Activated B cell treated with CpG ODN at 0.5 μM for 24 hours (primary cell): ENCODE results near the gene CHIA. TPM values are rescaled to one million over a fixed set of nuclear protein-coding genes. Genes with fewer than 3 reads are reported as not detected.

ENCODE experiments used
- ATAC-seq: fragments of 200-7000 bp; cut with Tn5 transposase; one replicate; pipeline ENCODE4 v1.10.0; 2021; ENCODE audit warnings: low read depth, mild to moderate bottlenecking, moderate library complexity
- CTCF ChIA-PET: fragments of 350-600 bp; sonication (Branson Sonifier 250); formaldehyde crosslinking; loops from one replicate; lab custom pipeline; 2021; ENCODE audit warnings: antibody characterized with exemption; lab: Charles Lee
- POLR2A ChIA-PET: fragments of 350-600 bp; sonication (Branson Sonifier 250); formaldehyde crosslinking; loops from one replicate; lab custom pipeline; 2021; ENCODE audit warnings: antibody characterized with exemption; lab: Charles Lee
- DNase-seq: peaks from one replicate; pipeline ENCODE4 v3.0.0; 2022
- H3K27ac Mint-ChIP-seq: one replicate; pipeline ENCODE4 v1.8.0; 2020; ENCODE audit warnings: mixed read lengths
- H3K27me3 Mint-ChIP-seq: one replicate; pipeline ENCODE4 v1.8.0; 2021; ENCODE audit warnings: mixed read lengths
- H3K36me3 Mint-ChIP-seq: one replicate; pipeline ENCODE4 v1.8.0; 2021; ENCODE audit warnings: low read depth, mixed read lengths
- H3K4me1 Mint-ChIP-seq: one replicate; pipeline ENCODE4 v1.8.0; 2021; ENCODE audit warnings: mixed read lengths
- H3K4me3 Mint-ChIP-seq: one replicate; pipeline ENCODE4 v1.8.0; 2020; ENCODE audit warnings: mild to moderate bottlenecking, mixed read lengths
- H3K9me3 Mint-ChIP-seq: one replicate; pipeline ENCODE4 v1.8.0; 2020; ENCODE audit warnings: mixed read lengths
- CTCF ChIP-seq: fragments of 200-600 bp; IDR thresholded peaks from one replicate; pipeline ENCODE4 v1.8.0; 2022; ENCODE audit warnings: antibody characterized with exemption, mild to moderate bottlenecking
- intact Hi-C: fragments of 100-400 bp; cut with micrococcal nuclease; formaldehyde crosslinking; loops from one replicate; pipeline ENCODE4 v1.15.1; 2024
- total RNA-seq: library from RNA; stranded (reverse); gene quantifications from 2 replicates; pipeline ENCODE4 v1.2.3, GENCODE V29; 2022

CHIA gene
- total RNA-seq, 1 donor from 2014 or later = not detected

GRCh38 chr1:111369177-111369576 is 78.5 kb downstream of the CHIA start:
- ChIA-PET CTCF (no interaction called here), POLR2A (no interaction called here)
- DNase-seq = no peak
- no peak overlapping the region for H3K27ac Mint-ChIP-seq
- TF ChIP-seq CTCF = no peak
- H3K4me1 Mint-ChIP-seq = no peaks in the 10 kb centered on the region
- no peak for ATAC-seq
- H3K4me3 Mint-ChIP-seq = no peak overlapping the region
- H3K27me3 Mint-ChIP-seq = peaks cover 30% of the 10 kb centered on the region
- H3K9me3 Mint-ChIP-seq = no peaks in the 10 kb centered on the region
- H3K36me3 Mint-ChIP-seq = no peaks in the 10 kb centered on the region
- intact Hi-C loops = no loop called here

GRCh38 chr1:111369645-111370044 is 79.0 kb downstream of the CHIA start:
- no peaks in the 10 kb centered on the region for H3K4me1 Mint-ChIP-seq

More at GRCh38 chr1:111369645-111370044, 79.0 kb downstream of the CHIA start:
- ATAC-seq (no peak), DNase-seq (no peak)
- POLR2A ChIA-PET = no interaction called here
- H3K27ac Mint-ChIP-seq = no peak overlapping the region
- no peaks in the 10 kb centered on the region for H3K9me3 Mint-ChIP-seq
- H3K36me3 Mint-ChIP-seq = no peaks in the 10 kb centered on the region
- CTCF ChIA-PET = no interaction called here
- TF ChIP-seq CTCF = no peak
- H3K27me3 Mint-ChIP-seq = peaks cover 34% of the 10 kb centered on the region
- intact Hi-C loops = no loop called here
- no peak overlapping the region for H3K4me3 Mint-ChIP-seq

Other genes starting within 250 kb of the CHIA start
- 61.8 and 77.6 TPM in 2 replicates for gene DRAM2, start 150.8 kb upstream of the CHIA start, total RNA-seq
- gene CEPT1, start 150.6 kb upstream of the CHIA start, total RNA-seq = 74.4 and 87.0 TPM in 2 replicates
- gene DENND2D, start 90.2 kb upstream of the CHIA start, total RNA-seq = 48.9 and 58.6 TPM in 2 replicates
- 19.6 and 23.6 TPM in 2 replicates for gene CHI3L2, start 63.1 kb upstream of the CHIA start, total RNA-seq
- gene OVGP1, start 136.9 kb downstream of the CHIA start, total RNA-seq = 1.3 and 3.5 TPM in 2 replicates
- gene WDR77, start 158.4 kb downstream of the CHIA start, total RNA-seq = 55.8 and 63.3 TPM in 2 replicates
- gene ATP5PB, start 158.6 kb downstream of the CHIA start, total RNA-seq = 220 and 229 TPM in 2 replicates
- 29.4 and 33.2 TPM in 2 replicates for gene C1orf162, start 183.1 kb downstream of the CHIA start, total RNA-seq
- not detected in 2 replicates for gene ADORA3, start 212.8 kb downstream of the CHIA start, total RNA-seq
- gene TMIGD3, start 212.8 kb downstream of the CHIA start, total RNA-seq = not detected in 2 replicates